GM18526 (cell line): ENCODE results near the gene TTC7B.
A peak's percentile ranks its signal among the peaks of the same experiment; 100 is the strongest.

ENCODE experiments used
- POLR2A ChIP-seq: IDR thresholded peaks from 3 replicates; pipeline ENCODE4 v1.6.1; 2011; ENCODE audit not compliant: insufficient read length; ENCODE audit errors: extremely low read depth

Gene TTC7B

DNA sequence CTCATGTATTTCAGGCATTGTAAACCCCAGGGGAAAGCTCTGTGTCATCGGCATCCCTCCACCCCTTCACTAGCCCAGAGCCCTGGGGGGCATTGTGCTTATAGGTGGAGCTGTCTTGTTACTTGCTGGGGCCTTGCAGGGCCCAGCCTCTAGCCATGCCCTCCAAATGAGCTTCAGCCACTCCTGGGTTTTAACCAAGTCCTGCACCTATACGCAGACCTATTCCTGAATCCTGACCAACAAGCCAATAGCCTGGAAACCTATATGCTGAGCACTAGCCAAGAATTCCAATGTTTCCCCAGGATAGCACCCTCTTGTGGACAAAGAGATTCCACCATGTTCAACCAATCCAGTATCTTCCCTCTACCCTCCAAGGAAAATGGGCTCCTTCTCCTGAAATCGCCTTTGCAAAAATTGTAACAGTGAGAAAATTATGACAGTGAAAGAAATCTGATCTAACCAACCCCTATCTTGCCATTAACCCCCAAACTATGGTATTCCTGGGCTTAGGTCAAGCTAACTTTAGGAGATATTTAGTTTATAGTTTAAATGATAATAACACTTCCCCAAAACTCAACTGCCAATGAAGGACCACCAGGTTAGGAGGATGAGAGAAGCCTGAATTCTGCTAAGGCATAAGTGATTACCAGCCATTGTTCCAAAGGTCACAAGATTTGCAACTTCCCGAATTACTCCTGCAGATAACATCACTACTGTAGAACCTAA lies 55.5 kb downstream of the TTC7B start:
- TF ChIP-seq POLR2A = no peak

DNA sequence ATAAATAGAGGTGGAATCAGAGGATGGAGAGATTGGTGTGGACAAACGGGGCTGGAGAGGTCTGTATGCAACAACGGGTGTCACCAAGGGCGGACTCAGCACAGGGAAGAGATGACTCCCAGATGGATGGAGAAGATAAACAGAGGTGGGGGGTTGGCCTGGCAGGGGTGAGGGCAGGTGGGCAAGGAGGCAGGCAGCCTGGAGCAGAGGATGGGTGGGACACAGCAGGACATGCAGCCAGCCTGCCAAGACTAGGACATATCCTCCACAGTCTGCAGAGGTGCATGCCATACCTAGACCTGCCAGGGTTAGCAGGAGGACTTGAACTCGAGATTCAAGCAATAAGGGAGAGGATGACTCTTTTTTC lies 56.2 kb downstream of the TTC7B start:
- TF ChIP-seq POLR2A = no peak

DNA sequence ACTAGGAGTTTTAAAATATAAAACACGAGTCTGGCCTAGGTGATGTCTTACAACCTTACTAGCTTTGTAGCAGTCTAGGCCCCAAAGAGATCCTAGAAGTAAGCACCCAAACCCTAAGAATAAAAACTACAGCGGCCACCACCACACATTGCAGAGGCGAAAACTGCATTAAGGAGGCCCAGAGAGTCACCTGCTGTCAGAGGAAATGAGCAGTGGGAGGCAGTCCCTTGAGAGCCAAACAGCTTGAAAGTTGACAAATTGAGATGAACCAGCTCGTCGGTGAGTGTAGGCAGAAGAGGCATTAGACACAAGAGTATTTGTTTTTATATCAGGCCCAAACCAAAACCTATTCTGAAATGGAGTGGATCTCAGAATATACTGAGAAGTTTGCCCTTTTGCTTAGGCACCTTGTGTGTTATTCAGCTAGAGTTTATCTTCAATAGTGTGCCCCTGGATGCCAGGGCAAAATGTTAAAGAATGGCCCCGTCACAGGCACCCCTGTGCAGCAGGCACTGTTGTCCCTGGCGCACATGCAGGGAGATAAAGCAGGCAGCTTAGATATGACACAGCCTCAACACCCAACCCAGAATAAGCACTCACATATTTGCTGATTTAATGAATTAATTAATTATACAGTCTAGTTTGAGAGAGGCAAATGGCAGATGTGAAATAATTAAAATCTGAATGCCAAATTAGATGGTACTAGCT lies 56.7 kb downstream of the TTC7B start:
- no peak for TF ChIP-seq POLR2A

DNA sequence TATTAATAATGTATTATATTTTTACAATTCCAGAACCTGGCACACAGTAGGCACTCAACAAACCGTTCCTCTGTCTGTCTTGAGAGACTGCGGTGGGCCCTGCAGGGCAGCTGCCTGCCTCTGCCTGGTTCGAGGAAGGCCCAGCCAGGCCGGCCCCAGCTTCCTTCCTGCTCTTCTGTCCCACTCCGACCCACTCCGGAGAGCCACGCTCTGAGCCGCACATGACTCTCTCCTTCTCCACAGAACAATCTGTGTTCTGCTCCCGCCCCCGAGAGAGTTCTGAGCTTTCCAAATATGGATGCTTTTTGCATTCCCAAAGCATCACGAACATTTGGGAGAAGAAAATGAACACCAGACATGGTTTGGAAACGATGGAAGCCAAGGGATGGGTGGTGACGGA lies 57.3 kb downstream of the TTC7B start:
- TF ChIP-seq POLR2A = no peak

DNA sequence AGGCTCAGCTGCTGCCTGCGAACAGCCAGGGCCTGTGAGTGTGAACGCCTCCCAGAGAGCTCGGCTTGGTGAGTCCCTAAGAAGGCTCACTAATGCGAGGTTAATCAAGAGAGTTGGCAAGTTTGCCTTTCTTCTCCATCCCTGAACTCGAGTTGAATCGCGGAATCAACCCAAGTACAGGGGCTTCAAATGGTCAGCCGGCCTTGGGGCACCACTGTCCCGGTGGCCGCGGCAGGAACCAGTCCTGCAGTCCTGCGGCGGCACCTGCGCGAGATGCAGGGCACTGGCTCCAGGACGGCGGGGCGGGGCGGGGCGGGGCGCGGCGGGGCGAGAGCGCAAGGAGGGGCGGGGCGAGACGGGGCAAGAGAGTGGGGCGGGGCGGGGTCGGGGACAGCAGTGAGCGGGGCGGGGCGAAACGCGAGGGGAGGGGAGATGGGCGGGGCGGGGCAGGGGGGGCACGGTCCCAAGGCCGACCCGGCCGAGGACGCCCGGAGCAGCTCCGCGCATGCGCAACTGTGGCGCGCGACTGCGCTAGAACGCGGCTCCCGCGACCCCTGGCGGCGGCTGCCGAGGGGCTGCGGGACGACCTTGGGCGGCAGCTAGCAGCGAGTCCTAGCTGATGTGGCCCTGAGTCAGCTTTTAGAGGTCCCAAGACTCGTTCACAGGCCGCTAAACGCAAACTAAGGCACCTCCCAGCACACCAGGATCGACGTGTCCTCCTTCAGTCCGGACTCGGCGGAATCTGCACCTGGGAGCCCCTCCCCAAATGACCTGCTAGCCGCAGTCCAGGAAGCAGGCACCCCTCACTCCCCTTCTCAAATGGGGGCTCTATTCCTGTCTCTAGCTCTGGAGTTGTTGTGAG lies 58.0 kb downstream of the TTC7B start:
- peak; percentile 57 for TF ChIP-seq POLR2A

DNA sequence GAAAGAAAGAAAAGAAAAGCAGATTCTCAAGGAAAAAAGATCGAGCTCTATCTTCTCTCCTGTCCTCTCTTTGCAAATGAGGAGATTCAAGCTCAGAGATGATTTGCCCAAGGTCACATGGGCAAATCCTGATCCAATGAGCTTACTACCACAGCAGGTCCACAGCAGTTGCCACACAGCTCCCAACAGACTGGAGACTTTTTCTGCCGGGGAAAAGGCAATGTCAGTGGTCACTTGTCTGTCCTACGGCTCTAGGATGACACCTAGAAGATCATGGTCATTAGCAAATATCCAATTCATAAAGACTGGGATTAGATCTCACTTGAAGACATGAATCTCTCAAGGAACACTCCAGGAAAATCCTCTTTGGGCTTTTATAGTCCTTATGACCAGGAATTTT lies 58.8 kb downstream of the TTC7B start:
- TF ChIP-seq POLR2A = no peak

DNA sequence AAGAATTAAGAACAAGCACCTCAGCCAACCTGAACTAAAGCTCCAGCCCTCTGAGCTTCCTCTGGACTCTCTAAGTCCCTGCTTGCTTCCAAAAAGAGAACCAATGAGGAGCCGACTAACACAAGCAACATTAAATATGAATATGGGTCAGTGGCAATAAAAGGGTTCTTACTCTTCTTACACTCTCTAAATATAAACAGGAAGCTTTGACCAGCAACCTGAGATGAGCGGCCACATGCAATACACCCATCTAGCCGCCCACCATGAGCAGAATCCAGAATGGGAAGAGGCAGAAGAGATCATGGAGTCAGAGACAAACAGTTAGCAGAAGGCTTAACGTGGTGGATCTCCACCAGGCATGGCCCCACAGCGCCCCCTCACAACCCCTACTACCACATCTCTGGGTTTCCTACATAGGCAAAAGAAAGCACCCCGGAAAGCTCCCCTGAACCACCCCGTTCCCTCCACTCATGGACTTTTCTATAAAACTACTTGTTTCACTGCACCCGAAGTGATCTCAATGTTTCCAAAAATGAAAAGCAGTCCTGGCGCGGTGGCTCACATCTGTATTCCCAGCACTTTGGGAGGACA lies 59.4 kb downstream of the TTC7B start:
- TF ChIP-seq POLR2A = no peak

DNA sequence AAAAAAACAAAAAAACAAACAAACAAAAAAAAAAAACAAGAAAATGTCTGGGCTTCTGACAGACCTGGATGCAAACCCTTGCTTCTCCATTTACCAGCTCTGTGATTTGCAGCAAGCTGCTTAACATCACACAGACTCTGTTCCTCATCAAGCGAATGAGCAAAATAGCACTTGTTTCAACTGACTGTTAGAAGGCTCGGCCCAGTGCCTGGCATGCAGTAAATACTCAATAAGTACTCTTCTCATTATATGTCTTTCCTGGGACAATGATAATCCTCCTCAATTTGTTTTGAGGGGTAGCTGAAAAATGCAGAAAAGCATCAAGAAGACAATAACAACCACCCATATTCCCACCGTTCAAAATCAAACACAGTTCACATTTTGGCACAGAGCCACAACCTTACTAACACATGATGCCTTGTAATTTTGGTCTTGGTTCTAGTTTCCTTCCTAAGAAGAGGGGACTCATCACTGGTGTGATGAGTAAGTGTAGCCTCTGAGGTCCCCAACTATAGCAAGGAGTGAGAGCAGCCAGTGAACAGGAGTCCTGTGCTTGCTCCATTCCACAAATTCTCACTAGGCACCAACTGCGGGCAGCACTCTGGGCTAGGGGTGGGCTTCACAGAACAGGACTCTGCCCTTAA lies 60.4 kb downstream of the TTC7B start:
- TF ChIP-seq POLR2A = no peak

DNA sequence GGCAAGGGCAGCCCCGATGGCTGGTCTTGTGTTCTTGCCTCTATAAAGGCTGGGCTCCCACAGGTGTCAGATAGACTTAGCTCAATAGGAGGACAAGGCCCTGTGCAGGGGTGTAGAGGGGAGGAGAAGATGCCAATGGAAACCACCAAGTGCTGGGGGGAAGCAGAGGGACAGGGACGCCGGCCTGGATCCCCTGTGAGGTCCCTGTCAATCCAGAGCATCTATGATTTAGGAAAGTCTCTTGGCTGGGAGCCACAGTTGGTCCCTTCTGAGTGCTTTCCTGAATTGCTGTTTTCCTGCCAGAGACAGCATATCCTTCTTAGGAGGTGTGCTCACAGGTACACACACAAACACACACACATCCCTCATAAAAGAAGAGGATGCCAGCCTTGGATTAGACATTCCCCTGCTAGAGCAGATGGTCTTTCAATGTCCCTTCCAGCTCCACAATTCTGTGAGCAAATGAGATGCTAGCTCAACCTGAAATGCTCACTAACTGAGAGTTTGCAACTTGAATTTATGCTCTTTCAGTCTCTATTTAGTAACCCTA lies 62.7 kb downstream of the TTC7B start:
- TF ChIP-seq POLR2A = no peak

DNA sequence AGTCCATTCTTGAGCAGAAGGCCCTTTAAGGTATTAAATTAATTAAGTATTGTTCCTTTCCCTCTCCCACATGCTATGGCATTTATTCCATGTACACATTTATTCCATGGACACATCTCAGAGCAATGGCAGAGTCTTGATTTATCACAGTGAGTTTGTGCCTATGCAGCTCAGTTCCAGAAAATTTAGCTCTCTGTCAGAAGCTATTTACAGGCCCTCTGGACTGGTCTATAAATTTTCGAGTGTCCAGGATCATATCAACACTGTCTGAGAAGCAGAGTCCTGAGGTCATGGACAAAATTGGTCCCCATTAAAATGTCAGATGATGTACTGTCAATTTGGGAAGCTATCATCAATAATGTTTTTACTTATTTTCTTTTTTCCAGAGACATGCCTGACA lies 65.5 kb downstream of the TTC7B start:
- TF ChIP-seq POLR2A = no peak

DNA sequence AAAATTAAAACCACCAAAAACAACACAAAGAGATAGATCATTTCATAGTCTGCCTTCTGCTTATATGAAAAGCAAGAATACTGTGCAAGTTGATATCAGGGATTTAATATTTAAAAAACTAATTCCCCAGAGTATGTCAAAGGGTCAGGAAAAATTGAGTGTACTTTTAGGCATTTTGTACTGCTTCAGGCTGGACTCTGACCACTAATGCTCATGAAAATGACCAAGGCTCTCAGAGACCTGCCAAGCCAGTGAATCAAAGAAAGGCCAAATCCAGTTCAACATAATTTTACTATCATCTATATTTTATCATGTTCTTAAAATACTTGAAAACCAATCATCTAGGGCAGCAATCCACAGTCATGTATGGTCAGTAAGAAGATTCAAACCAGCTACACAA lies 66.0 kb downstream of the TTC7B start:
- no peak for TF ChIP-seq POLR2A

DNA sequence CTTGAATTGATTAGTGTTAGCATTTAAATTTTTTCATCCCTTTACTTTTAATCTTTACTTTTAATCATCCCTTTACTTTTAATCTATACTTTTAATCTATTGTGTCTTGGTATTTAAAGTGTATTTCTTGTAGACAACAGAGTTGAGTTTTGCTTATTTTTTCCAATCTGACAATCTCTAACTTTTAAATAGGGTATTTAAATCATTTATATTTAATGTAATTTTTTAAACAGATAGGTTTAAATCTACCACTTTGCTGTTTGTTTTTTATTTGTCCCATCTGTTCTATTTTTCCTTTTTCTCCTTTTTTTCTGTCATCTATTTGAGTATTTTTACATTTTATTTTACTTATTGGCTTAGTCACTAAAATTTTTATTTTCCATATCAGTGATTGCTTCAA lies 68.3 kb downstream of the TTC7B start:
- TF ChIP-seq POLR2A = no peak

DNA sequence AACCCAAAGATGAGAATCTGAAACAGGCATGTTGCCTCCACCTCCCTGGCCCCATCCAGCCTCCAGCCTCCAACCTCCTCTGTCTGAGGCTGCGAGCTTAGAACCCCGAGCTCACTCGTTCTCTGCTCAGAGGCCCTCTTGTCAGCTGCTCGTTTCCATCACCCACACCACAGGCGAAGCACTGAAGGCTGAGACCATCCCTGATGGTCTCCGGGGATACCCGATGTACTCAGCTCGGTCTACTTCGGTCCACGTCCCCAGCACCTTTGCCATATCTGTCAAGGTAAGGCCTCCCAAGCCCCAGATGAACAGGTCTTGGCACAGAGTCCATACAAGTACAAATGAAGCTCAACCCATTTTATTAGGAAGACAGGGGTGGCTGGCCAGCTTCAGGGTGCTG lies 72.4 kb downstream of the TTC7B start:
- no peak for TF ChIP-seq POLR2A

DNA sequence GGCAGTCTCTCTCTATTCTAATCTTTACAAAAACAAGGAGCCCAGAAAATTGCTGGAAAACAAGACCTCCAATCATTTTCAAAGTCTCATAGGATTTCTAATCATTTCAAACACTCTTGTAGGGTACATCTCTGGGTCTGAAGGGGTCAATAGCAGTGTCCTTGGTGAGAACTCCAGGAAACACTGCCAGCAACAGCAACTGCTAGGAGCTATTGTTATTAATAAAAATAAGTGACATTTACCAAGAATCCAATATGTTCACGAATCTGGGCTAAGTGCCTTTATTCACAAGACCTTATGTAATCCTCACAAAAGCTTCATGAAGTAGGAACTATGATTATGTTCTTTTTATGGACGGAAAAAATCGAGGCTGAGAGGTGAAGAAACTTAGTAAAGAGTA lies 72.8 kb downstream of the TTC7B start:
- no peak for TF ChIP-seq POLR2A

DNA sequence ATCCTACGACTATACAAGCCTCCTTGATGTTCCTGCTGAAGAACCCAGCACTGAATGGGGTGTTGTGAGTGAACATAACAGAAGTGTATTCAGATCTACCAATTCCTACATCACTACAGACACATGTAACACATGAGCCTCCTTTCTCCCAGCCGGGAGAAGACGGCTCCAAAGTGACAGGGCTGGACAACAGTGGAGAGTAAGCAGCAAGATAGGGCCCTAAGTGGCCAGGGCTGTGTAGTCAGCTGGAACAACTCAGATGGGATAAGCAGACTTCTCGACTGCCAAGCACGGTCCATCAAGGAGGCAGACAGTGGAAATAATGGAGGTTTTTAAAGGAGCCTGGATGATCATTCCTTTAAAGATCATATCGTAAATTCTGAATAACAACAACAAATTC lies 73.5 kb downstream of the TTC7B start:
- TF ChIP-seq POLR2A = no peak
